CD4-positive, alpha-beta memory T cell (primary cell): ENCODE data around the gene BRI3. TPM values are rescaled to one million over a fixed set of nuclear protein-coding genes. Genes with fewer than 3 reads are reported as not detected.

Experiments
- CTCF ChIA-PET: fragments of 350-600 bp; sonication (Branson Sonifier 250); formaldehyde crosslinking; loops from one replicate; lab custom pipeline; 2021; ENCODE audit warnings: inconsistent platforms; ENCODE audit not compliant: partially characterized antibody; lab: Charles Lee
- POLR2A ChIA-PET: fragments of 350-600 bp; sonication (Branson Sonifier 250); formaldehyde crosslinking; loops from one replicate; lab custom pipeline; 2021; ENCODE audit not compliant: partially characterized antibody; lab: Charles Lee
- DNase-seq, 5 donors: peaks; one replicate each; pipeline versions ENCODE4 v3.0.0 to v3.0.0-alpha.2; 2020 to 2022; ENCODE audit warnings: mixed read lengths in 1 of 5
- H3K27ac ChIP-seq: one replicate; pipeline ENCODE4 v1.7.0; 2013; ENCODE audit warnings: low read depth, low read length
- H3K27me3 ChIP-seq: 2 replicates; pipeline ENCODE4 v1.7.0; 2013; ENCODE audit warnings: mild to moderate bottlenecking, low read length, moderate library complexity; ENCODE audit not compliant: insufficient read depth
- H3K36me3 ChIP-seq: 2 replicates; pipeline ENCODE4 v1.7.0; 2013; ENCODE audit warnings: mild to moderate bottlenecking, low read length, moderate library complexity; ENCODE audit not compliant: insufficient read depth
- H3K4me1 ChIP-seq: 2 replicates; pipeline ENCODE4 v1.7.0; 2013; ENCODE audit warnings: mild to moderate bottlenecking, low read length, moderate library complexity; ENCODE audit not compliant: insufficient read depth
- H3K4me3 ChIP-seq, 2 donors: one replicate each; pipeline ENCODE4 v1.7.0; 2013; ENCODE audit warnings: low read length in 2 of 2, mild to moderate bottlenecking in 1 of 2
- H3K9me3 ChIP-seq, 2 donors: one replicate each; pipeline ENCODE4 v1.7.0; 2013; ENCODE audit warnings: low read length in 2 of 2, control low read depth in 1 of 2; ENCODE audit not compliant: control insufficient read depth in 1 of 2
- H3K27ac Mint-ChIP-seq, 7 donors: one replicate each; pipeline ENCODE4 v1.8.0; 2020 to 2021; ENCODE audit warnings: mixed read lengths in 7 of 7, mild to moderate bottlenecking in 6 of 7, inconsistent platforms in 3 of 7, moderate library complexity in 3 of 7
- H3K27me3 Mint-ChIP-seq, 2 donors: one replicate each; pipeline ENCODE4 v1.8.0; 2020 to 2021; ENCODE audit warnings: mixed read lengths in 2 of 2
- H3K36me3 Mint-ChIP-seq, 2 donors: one replicate each; pipeline ENCODE4 v1.8.0; 2020 to 2021; ENCODE audit warnings: mixed read lengths in 2 of 2, inconsistent platforms in 1 of 2, mild to moderate bottlenecking in 1 of 2
- H3K4me1 Mint-ChIP-seq, 4 donors: one replicate each; pipeline ENCODE4 v1.8.0; 2020 to 2021; ENCODE audit warnings: mixed read lengths in 4 of 4, mild to moderate bottlenecking in 1 of 4
- H3K4me3 Mint-ChIP-seq, 8 donors: one replicate each; pipeline ENCODE4 v1.8.0; 2020 to 2021; ENCODE audit warnings: mixed read lengths in 8 of 8, mild to moderate bottlenecking in 7 of 8, moderate library complexity in 6 of 8, inconsistent platforms in 3 of 8
- H3K9me3 Mint-ChIP-seq, 8 donors: one replicate each; pipeline ENCODE4 v1.8.0; 2020 to 2021; ENCODE audit warnings: mixed read lengths in 8 of 8, mild to moderate bottlenecking in 5 of 8, inconsistent platforms in 3 of 8, moderate library complexity in 1 of 8
- intact Hi-C: fragments of 100-400 bp; cut with micrococcal nuclease; formaldehyde crosslinking; loops from one replicate; pipeline ENCODE4 v1.15.1; 2023
- polyA plus RNA-seq, 2 donors: library from polyadenylated mRNA; unstranded; fragments of 300-500 nt; fragmentation: Illumina TruSeq; gene quantifications; one replicate each; pipeline ENCODE4 v1.2.3, GENCODE V29; 2021
- total RNA-seq, 2 experiments: library from RNA; stranded (reverse); gene quantifications; one replicate each; pipeline ENCODE4 v1.2.3, GENCODE V29; 2021

BRI3 gene
- total and polyA plus RNA-seq, 4 experiments from 2014 or later, result 14.6 to 80.4 (median 46.4) TPM

- Histone ChIP-seq H3K27ac (no peak overlapping the region), H3K4me1 (no peaks in the 10 kb centered on the region), H3K9me3 (no peaks in the 10 kb centered on the region), H3K36me3 (peaks cover 31% of the 10 kb centered on the region), H3K27me3 (no peaks in the 10 kb centered on the region), H3K4me3 (no peak overlapping the region)
- intact Hi-C loops, result no loop called here
- Mint-ChIP-seq H3K27me3 (no peaks in the 10 kb centered on the region), H3K36me3 (peaks cover 26 to 46% of the 10 kb centered on the region in 2 donors), H3K9me3 (no peaks in the 10 kb centered on the region), H3K4me1 (peaks cover 0 to 4% (median 0%) of the 10 kb centered on the region in 4 donors), H3K27ac (peak overlapping the region in 2 of 7 donors; percentile 37 to 47), H3K4me3 (no peak overlapping the region)
- no peak for DNase-seq
- CTCF ChIA-PET, result no interaction called here
- POLR2A ChIA-PET, result interaction anchor here (0.8 to 4.1 kb wide), 2 partner anchors 14 to 23 kb away, joined by 3 to 17 read pairs; partner anchors contain the start of gene TECPR1
Measured at GRCh38 chr7:98236355-98237185, 44.9 kb upstream of the BRI3 start.

GRCh38 chr7:98238076-98238475 lies 43.4 kb upstream of the BRI3 start:
- Mint-ChIP-seq H3K9me3 (no peaks in the 10 kb centered on the region), H3K36me3 (peaks cover 26 to 47% of the 10 kb centered on the region in 2 donors), H3K4me3 (no peak overlapping the region), H3K4me1 (peaks cover 0 to 4% (median 0%) of the 10 kb centered on the region in 4 donors), H3K27ac (no peak overlapping the region), H3K27me3 (no peaks in the 10 kb centered on the region)
- no peak for DNase-seq
- peaks cover 33% of the 10 kb centered on the region for H3K36me3 ChIP-seq
- no peaks in the 10 kb centered on the region for H3K9me3 ChIP-seq
- ChIA-PET CTCF (no interaction called here), POLR2A (no interaction called here)
- no peak overlapping the region for H3K27ac ChIP-seq
- intact Hi-C loops, result no loop called here
- H3K4me1 ChIP-seq, result no peaks in the 10 kb centered on the region
- H3K27me3 ChIP-seq, result no peaks in the 10 kb centered on the region
- H3K4me3 ChIP-seq, result no peak overlapping the region

DNA sequence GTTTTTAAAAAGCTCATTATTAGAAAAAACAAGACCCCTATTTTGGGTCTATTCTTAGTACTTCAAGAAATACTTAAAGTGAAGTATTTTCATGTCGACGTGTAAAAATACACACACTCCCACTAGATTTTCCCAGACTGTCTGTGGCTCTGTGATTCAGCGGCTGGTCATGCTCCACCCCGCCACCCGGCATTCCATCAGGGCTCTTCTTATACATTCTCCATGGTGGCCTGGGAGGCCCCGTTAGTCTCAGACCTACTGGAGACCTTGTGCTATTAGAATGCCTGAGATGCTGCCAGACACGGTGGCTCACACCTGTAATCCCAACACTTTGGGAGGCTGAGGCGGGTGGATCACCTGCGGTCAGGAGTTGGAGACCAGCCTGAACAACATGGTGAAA lies 42.5 kb upstream of the BRI3 start:
- no peaks in the 10 kb centered on the region for H3K27me3 Mint-ChIP-seq
- no peak overlapping the region for H3K27ac Mint-ChIP-seq
- peak overlapping the region in 1 of 8 donors; percentile 56 for H3K4me3 Mint-ChIP-seq
- intact Hi-C loops, result no loop called here
- no peaks in the 10 kb centered on the region for H3K4me1 ChIP-seq
- H3K9me3 ChIP-seq, result no peaks in the 10 kb centered on the region
- no peaks in the 10 kb centered on the region for H3K27me3 ChIP-seq
- ChIA-PET POLR2A (no interaction called here), CTCF (no interaction called here)
- no peak overlapping the region for H3K27ac ChIP-seq
- H3K4me3 ChIP-seq, result no peak overlapping the region
- H3K36me3 ChIP-seq, result peaks cover 35% of the 10 kb centered on the region
- DNase-seq, result no peak
- peaks cover 26 to 44% of the 10 kb centered on the region in 2 donors for H3K36me3 Mint-ChIP-seq
- H3K9me3 Mint-ChIP-seq, result no peaks in the 10 kb centered on the region
- H3K4me1 Mint-ChIP-seq, result peaks cover 0 to 4% (median 0%) of the 10 kb centered on the region in 4 donors

DNA sequence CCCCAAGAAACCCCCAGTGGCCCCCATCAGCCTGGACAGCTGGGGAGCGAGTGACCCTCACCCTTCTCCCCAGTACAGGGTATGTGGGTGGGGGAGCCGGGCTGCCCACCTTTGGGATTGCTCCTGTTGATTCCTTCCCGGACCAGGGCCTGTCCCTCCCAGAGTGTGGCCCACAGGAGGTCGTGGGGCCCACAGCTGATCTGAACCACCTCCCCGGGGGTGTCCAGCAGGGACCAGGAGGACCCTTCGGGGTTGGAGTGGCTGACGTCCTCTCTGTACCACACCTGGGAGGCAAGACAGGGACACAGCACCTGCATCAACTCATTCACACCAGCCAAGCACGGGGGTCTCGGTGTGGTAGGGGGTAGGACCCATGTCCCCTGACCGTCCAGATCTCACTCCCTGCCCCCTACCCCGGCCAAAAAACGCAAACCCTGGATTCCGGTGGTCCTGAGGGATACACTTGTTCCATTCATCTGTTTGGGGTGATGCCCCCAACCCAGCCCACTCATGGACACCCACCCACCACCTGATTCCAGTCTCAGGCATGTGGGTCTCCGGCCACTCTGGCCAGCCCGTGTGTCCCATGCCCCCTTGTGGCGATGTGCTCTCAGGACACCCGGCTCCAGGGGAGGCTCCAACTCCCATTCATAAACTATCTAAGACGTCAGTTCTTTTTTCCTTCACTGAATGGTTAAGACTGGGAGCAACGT lies 40.4 kb upstream of the BRI3 start:
- Mint-ChIP-seq H3K27me3 (no peaks in the 10 kb centered on the region), H3K9me3 (no peaks in the 10 kb centered on the region), H3K36me3 (peaks cover 18 to 46% of the 10 kb centered on the region in 2 donors), H3K27ac (peak overlapping the region in 1 of 7 donors; percentile 47), H3K4me3 (no peak overlapping the region), H3K4me1 (peaks cover 0 to 12% (median 2%) of the 10 kb centered on the region in 4 donors)
- intact Hi-C loops, result no loop called here
- ChIA-PET POLR2A (no interaction called here), CTCF (interaction anchor here (1.0 to 2.7 kb wide), 2 partner anchors 9 to 61 kb away, joined by 3 to 14 read pairs; no protein-coding TSS in a partner anchor)
- Histone ChIP-seq H3K27ac (no peak overlapping the region), H3K4me1 (no peaks in the 10 kb centered on the region), H3K36me3 (peaks cover 49% of the 10 kb centered on the region), H3K9me3 (no peaks in the 10 kb centered on the region), H3K27me3 (no peaks in the 10 kb centered on the region), H3K4me3 (no peak overlapping the region)
- DNase-seq, result peak in 2 of 5 donors; percentile 15

DNA sequence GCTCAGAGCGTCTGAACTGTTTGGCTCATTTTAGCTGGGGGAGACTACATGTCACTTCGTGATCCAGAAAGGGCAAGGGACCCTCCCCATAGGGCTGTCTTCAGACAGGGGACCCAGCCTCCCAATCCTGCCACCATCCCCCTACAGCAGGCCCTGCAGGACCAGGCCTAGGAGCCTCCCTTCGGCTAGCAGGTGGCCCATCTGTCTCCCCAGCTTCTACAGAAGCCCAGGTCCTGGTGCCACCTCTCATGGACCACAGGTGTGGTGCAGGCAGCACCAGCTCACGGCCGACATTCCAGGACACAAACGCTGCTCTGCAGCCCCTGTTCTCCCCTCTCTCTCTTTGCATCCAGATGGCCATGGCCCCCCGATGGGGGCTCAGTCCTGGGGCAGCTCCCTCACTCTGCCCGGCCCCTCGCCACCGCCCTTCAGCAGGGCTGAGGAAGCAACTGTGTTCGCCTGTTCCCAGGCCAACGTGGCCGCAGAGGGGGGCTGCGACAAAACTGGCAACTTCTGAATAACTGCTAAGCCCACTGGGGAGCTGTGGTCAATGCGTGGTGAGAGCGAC lies 39.7 kb upstream of the BRI3 start:
- intact Hi-C loops, result no loop called here
- no peaks in the 10 kb centered on the region for H3K27me3 ChIP-seq
- peaks cover 0 to 16% (median 2%) of the 10 kb centered on the region in 4 donors for H3K4me1 Mint-ChIP-seq
- no peaks in the 10 kb centered on the region for H3K9me3 Mint-ChIP-seq
- H3K27ac ChIP-seq, result no peak overlapping the region
- no peak for DNase-seq
- no peak overlapping the region for H3K4me3 Mint-ChIP-seq
- H3K9me3 ChIP-seq, result no peaks in the 10 kb centered on the region
- H3K36me3 ChIP-seq, result peaks cover 49% of the 10 kb centered on the region
- H3K36me3 Mint-ChIP-seq, result peaks cover 18 to 44% of the 10 kb centered on the region in 2 donors
- ChIA-PET CTCF (interaction anchor here (2.7 kb wide), 1 partner anchor 9 kb away, joined by 14 read pairs; no protein-coding TSS in a partner anchor), POLR2A (no interaction called here)
- no peaks in the 10 kb centered on the region for H3K4me1 ChIP-seq
- H3K27me3 Mint-ChIP-seq, result no peaks in the 10 kb centered on the region
- H3K27ac Mint-ChIP-seq, result no peak overlapping the region
- H3K4me3 ChIP-seq, result no peak overlapping the region

DNA sequence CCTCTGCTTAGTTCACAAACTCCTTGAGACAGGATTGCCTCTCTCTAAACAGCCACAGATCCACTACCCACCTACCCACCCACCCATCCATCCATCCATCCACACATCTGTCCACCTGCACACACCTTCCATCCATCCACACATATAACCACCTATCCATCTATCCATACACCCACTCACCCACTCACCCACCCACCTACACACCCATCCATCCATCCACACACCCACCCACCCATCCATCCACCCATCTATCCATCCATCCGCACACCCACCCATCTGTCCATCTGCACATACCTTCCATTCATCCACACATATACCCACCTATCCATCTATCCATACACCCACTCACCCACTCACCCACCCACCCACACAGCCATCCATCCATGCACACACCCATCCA lies 39.1 kb upstream of the BRI3 start:
- peaks cover 49% of the 10 kb centered on the region for H3K36me3 ChIP-seq
- no peaks in the 10 kb centered on the region for H3K9me3 ChIP-seq
- no peak overlapping the region for H3K4me3 Mint-ChIP-seq
- no peaks in the 10 kb centered on the region for H3K27me3 ChIP-seq
- CTCF ChIA-PET, result interaction anchor here (2.7 kb wide), 1 partner anchor 8 kb away, joined by 14 read pairs; no protein-coding TSS in a partner anchor
- DNase-seq, result no peak
- no peak overlapping the region for H3K27ac Mint-ChIP-seq
- H3K9me3 Mint-ChIP-seq, result no peaks in the 10 kb centered on the region
- peaks cover 18 to 43% of the 10 kb centered on the region in 2 donors for H3K36me3 Mint-ChIP-seq
- H3K27me3 Mint-ChIP-seq, result no peaks in the 10 kb centered on the region
- H3K4me1 ChIP-seq, result peaks cover 6% of the 10 kb centered on the region
- H3K27ac ChIP-seq, result no peak overlapping the region
- no peak overlapping the region for H3K4me3 ChIP-seq
- intact Hi-C loops, result no loop called here
- peaks cover 1 to 19% (median 4%) of the 10 kb centered on the region in 4 donors for H3K4me1 Mint-ChIP-seq
- POLR2A ChIA-PET, result no interaction called here

DNA sequence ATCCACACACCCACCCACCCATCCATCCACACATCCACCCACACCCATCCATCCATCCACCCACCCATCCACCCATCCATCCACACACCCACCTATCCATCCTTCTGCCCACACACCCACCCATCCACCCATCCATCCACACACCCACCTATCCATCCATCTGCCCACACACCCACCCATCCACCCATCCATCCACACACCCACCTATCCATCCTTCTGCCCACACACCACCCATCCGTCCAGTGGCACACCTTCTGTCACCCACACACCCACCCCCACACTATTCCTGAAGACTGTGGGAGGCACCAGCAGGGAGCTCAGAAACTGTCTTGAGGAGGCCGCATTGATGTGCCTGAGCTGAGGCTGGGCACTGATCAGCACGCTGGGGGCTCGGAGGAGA lies 38.6 kb upstream of the BRI3 start:
- H3K36me3 Mint-ChIP-seq, result peaks cover 19 to 40% of the 10 kb centered on the region in 2 donors
- no peak overlapping the region for H3K4me3 Mint-ChIP-seq

More for the DNA sequence above, 38.6 kb upstream of the BRI3 start:
- no peaks in the 10 kb centered on the region for H3K27me3 ChIP-seq
- Mint-ChIP-seq H3K4me1 (peaks cover 2 to 22% (median 7%) of the 10 kb centered on the region in 4 donors), H3K9me3 (no peaks in the 10 kb centered on the region), H3K27ac (no peak overlapping the region), H3K27me3 (no peaks in the 10 kb centered on the region)
- no peak overlapping the region for H3K4me3 ChIP-seq
- peaks cover 48% of the 10 kb centered on the region for H3K36me3 ChIP-seq
- ChIA-PET CTCF (no interaction called here), POLR2A (no interaction called here)
- DNase-seq, result no peak
- H3K4me1 ChIP-seq, result peaks cover 12% of the 10 kb centered on the region
- intact Hi-C loops, result no loop called here
- no peaks in the 10 kb centered on the region for H3K9me3 ChIP-seq
- no peak overlapping the region for H3K27ac ChIP-seq
